ENCODE results near the gene BMF. TPM values are rescaled to one million over a fixed set of nuclear protein-coding genes. Genes with fewer than 3 reads are reported as not detected.

Gene BMF
- total RNA-seq, 4 donors from 2014 or later = 13.3 to 35.4 (median 25.1) TPM

DNA sequence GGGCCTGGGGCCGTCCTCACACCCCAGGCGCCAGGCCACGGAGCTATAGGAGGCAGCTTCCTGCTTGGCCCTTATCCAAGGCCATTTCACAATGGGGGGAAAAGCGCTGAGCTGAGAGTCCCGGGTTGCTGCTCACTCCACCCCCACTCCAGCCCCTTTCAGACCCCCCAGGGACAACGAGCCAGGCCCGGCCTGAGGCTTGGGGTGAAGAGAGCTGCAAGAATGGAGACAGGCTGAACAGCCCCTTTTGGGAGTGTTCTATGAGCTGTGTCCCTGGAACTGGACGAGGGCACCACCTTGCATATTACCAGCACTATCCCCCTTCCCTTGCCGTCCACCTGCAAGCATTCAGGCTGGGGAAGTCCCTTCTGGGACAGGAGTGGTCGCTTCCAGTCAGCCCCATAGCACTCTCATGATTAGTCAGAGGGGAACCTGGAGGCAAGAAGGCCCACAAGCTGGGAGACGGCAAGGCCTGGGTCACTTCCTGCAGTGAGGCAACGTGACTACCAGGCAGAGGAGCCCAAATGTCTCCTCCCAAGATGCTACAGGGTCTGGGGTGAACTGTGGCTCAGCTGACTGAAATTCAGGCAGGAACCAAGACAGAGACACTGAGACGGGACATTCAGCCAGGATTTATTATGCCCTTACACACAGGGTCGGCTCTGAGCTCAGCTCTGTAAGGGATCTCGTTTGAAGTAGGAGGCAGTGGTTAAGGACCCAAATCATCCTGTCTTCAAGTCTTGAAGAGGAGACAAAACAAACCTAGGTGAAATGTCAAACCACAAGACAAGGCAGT is 61.1 kb downstream of the BMF start:
- no peak overlapping the region for H3K4me3 ChIP-seq
- TF ChIP-seq POLR2AphosphoS5 (IDR thresholded peaks at IDR 0.05) = peak in 1 of 3 donors; percentile 20
- TF ChIP-seq, protein P1, sequence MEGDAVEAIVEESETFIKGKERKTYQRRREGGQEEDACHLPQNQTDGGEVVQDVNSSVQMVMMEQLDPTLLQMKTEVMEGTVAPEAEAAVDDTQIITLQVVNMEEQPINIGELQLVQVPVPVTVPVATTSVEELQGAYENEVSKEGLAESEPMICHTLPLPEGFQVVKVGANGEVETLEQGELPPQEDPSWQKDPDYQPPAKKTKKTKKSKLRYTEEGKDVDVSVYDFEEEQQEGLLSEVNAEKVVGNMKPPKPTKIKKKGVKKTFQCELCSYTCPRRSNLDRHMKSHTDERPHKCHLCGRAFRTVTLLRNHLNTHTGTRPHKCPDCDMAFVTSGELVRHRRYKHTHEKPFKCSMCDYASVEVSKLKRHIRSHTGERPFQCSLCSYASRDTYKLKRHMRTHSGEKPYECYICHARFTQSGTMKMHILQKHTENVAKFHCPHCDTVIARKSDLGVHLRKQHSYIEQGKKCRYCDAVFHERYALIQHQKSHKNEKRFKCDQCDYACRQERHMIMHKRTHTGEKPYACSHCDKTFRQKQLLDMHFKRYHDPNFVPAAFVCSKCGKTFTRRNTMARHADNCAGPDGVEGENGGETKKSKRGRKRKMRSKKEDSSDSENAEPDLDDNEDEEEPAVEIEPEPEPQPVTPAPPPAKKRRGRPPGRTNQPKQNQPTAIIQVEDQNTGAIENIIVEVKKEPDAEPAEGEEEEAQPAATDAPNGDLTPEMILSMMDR (IDR thresholded peaks at IDR 0.05) = no peak
- no peaks in the 10 kb centered on the region for H3K9me3 ChIP-seq
- no peaks in the 10 kb centered on the region for H3K27me3 ChIP-seq
- H3K36me3 ChIP-seq = no peaks in the 10 kb centered on the region
- H3K27ac ChIP-seq = peak overlapping the region; percentile 70 to 75 (median 72)
- intact Hi-C loops (cut with DNase I; ENCODE audit: low total_unique reads) = loop anchor here (2.0 to 5.0 kb wide), 2 partner anchors 60 to 231 kb away; partner anchors contain the start of gene BMF
- 20 to 28% methylated on average over 3 to 15 of the region's 15 CpGs for WGBS, 2 donors (ENCODE audit: low coverage in 1 of 2)
- H3K4me1 ChIP-seq = peaks cover 35 to 61% (median 60%) of the 10 kb centered on the region in 4 donors
- in situ Hi-C loops (cut with MboI; ENCODE audit: low pct_ligation_motif_present in 1 of 4, low pct_unique_long_range_greater_than_20kb in 1 of 4, low sequenced_read_pairs in 3 of 4) = loop anchor here (10.0 to 25.0 kb wide), 4 partner anchors 57 to 227 kb away; partner anchors contain the start of gene BMF (in 1 of the 4)
- peak; percentile 69 for DNase-seq

GRCh38 chr15:40046721-40047414 is 61.8 kb downstream of the BMF start:
- in situ Hi-C loops (cut with MboI; ENCODE audit: low pct_ligation_motif_present in 1 of 4, low pct_unique_long_range_greater_than_20kb in 1 of 4, low sequenced_read_pairs in 3 of 4) = loop anchor here (10.0 to 25.0 kb wide), 4 partner anchors 58 to 228 kb away; partner anchors contain the start of gene BMF (in 1 of the 4)

DNA sequence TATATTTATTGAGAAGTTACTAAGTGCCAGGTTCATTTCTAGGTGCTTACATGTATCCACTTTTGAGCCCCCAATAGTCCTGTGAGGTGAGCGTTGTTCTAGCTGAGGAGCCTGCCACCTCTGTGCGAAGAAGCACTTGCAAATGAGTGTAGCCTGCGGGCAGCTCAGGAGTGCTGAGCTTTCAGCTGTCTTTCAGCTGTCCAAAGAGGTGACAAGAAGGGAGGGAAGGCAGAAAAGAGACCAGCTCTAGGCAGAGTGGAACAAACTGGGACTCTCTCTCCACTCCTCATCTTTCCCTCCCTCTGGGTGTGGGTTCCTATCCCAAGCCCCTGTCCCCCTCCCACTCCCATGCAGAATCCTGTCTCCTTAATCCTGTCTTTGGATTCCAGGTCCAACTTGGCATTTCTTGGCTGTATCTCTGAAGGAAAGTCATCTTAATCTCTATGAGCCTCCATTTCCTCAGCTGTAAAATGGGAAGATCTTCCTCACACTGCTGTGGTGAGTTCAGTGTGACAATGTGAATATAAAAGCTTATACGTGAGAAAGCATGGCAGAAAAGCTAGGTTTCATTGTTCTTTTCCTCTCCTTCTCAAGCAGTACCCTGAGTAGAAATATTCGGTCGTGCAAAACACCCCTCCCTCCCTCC is 63.0 kb downstream of the BMF start:
- 76 to 89% methylated on average over 4 to 6 of the region's 6 CpGs for WGBS, 2 donors (ENCODE audit: low coverage in 1 of 2)
- Histone ChIP-seq H3K4me3 (no peak overlapping the region), H3K36me3 (no peaks in the 10 kb centered on the region), H3K9me3 (no peaks in the 10 kb centered on the region), H3K4me1 (peaks cover 35 to 52% (median 45%) of the 10 kb centered on the region in 4 donors), H3K27me3 (no peaks in the 10 kb centered on the region), H3K27ac (peak overlapping the region; percentile 53 to 72 (median 66))
- TF ChIP-seq POLR2A (IDR thresholded peaks at IDR 0.05) (no peak), EP300 (IDR thresholded peaks at IDR 0.05; ENCODE audit: low read depth) (no peak), POLR2AphosphoS5 (IDR thresholded peaks at IDR 0.05) (no peak)
- TF ChIP-seq, protein P1 (IDR thresholded peaks at IDR 0.05) = no peak
- in situ Hi-C loops (cut with MboI; ENCODE audit: low pct_ligation_motif_present in 1 of 4, low pct_unique_long_range_greater_than_20kb in 1 of 4, low sequenced_read_pairs in 3 of 4) = loop anchor here (10.0 to 25.0 kb wide), 4 partner anchors 59 to 229 kb away; partner anchors contain the start of gene BMF (in 1 of the 4)
- intact Hi-C loops (cut with DNase I; ENCODE audit: low total_unique reads) = loop anchor here (5.0 kb wide), 1 partner anchor 62 kb away; the partner anchor contains the start of gene BMF
- DNase-seq = peak; percentile 41

More at GRCh38 chr15:40046721-40047414, 61.8 kb downstream of the BMF start:
- Histone ChIP-seq H3K36me3 (no peaks in the 10 kb centered on the region), H3K27ac (peak overlapping the region; percentile 70 to 75 (median 72)), H3K4me1 (peaks cover 35 to 61% (median 54%) of the 10 kb centered on the region in 4 donors), H3K9me3 (no peaks in the 10 kb centered on the region), H3K27me3 (no peaks in the 10 kb centered on the region), H3K4me3 (no peak overlapping the region)
- no peak for DNase-seq
- peak in 1 of 3 donors; percentile 35 for TF ChIP-seq POLR2AphosphoS5 (IDR thresholded peaks at IDR 0.05)
- TF ChIP-seq, protein P1 (IDR thresholded peaks at IDR 0.05) = no peak
- WGBS, 2 donors (ENCODE audit: low coverage in 1 of 2) = 74 to 80% methylated on average over 2 to 5 of the region's 5 CpGs
- intact Hi-C loops (cut with DNase I; ENCODE audit: low total_unique reads) = loop anchor here (5.0 kb wide), 1 partner anchor 60 kb away; the partner anchor contains the start of gene BMF

All from transverse colon (tissue), 4 donors.